B cell (primary cell): ENCODE results near the gene CCDC117. TPM values are rescaled to one million over a fixed set of nuclear protein-coding genes. Genes with fewer than 3 reads are reported as not detected.

Experiments
- ATAC-seq: fragments of 200-7000 bp; cut with Tn5 transposase; one replicate; pipeline ENCODE4 v1.10.0; 2021; ENCODE audit warnings: low read depth, mild to moderate bottlenecking, moderate number of reproducible peaks, moderate library complexity
- CTCF ChIA-PET: fragments of 350-600 bp; sonication (Branson Sonifier 250); formaldehyde crosslinking; loops from one replicate; lab custom pipeline; 2021; ENCODE audit warnings: antibody characterized with exemption, inconsistent platforms; lab: Charles Lee
- POLR2A ChIA-PET: fragments of 350-600 bp; sonication (Branson Sonifier 250); formaldehyde crosslinking; loops from one replicate; lab custom pipeline; 2021; ENCODE audit warnings: antibody characterized with exemption; lab: Charles Lee
- DNase-seq: peaks from one replicate; pipeline ENCODE4 v3.0.0; 2013
- H2AFZ ChIP-seq: 2 replicates; pipeline ENCODE4 v1.6.1; 2012; ENCODE audit warnings: mild to moderate bottlenecking, low read depth, low read length; ENCODE audit not compliant: insufficient read depth, poor library complexity, severe bottlenecking
- H3K27ac ChIP-seq, 2 donors: 1 replicate in 1 of 2; 2 replicates in 1 of 2; pipeline ENCODE4 v1.5.1; 2012 to 2013; ENCODE audit warnings: low read length in 2 of 2, mild to moderate bottlenecking in 2 of 2, moderate library complexity in 1 of 2
- H3K27me3 ChIP-seq, 4 experiments: fragments of 200-600 bp in 1 of 4; sonication (generic) in 1 of 4; replicated peaks in 1 of 4; 1 replicate in 2 of 4; 2 replicates in 2 of 4; pipeline versions ENCODE4 v1.6.1 to v1.7.0; 2013 to 2016; ENCODE audit warnings: low read length in 3 of 4, mild to moderate bottlenecking in 2 of 4, mixed read lengths in 1 of 4, moderate library complexity in 1 of 4; ENCODE audit not compliant: insufficient read depth in 4 of 4, control insufficient read depth in 3 of 4; ENCODE audit errors: control extremely low read depth in 1 of 4
- H3K36me3 ChIP-seq, 2 experiments: replicated peaks in 1 of 2; 1 replicate in 1 of 2; 2 replicates in 1 of 2; pipeline versions ENCODE4 v1.6.1 to v1.7.1; 2013; ENCODE audit warnings: low read length in 1 of 2; ENCODE audit not compliant: insufficient read depth in 2 of 2, control insufficient read depth in 1 of 2; ENCODE audit errors: control extremely low read depth in 1 of 2, extremely low read depth in 1 of 2
- H3K4me1 ChIP-seq, 2 donors: fragments of 200-600 bp in 1 of 2; sonication (generic) in 1 of 2; 1 replicate in 1 of 2; 2 replicates in 1 of 2; pipeline versions ENCODE4 v1.5.1 to v1.6.1; 2013 to 2017; ENCODE audit warnings: low read length in 2 of 2; ENCODE audit not compliant: control insufficient read depth in 2 of 2, insufficient read depth in 2 of 2
- H3K4me2 ChIP-seq: replicated peaks from 2 replicates; pipeline ENCODE3; 2012; ENCODE audit warnings: mild to moderate bottlenecking, low read depth, low read length; ENCODE audit not compliant: poor library complexity, severe bottlenecking
- H3K4me3 ChIP-seq, 5 experiments: fragments of 200-600 bp in 1 of 5; sonication (generic) in 1 of 5; 1 replicate in 3 of 5; 2 replicates in 2 of 5; pipeline versions ENCODE4 v1.5.1 to v1.7.0; 2011 to 2016; ENCODE audit warnings: low read length in 4 of 5, mild to moderate bottlenecking in 4 of 5, low read depth in 2 of 5, control low read depth in 1 of 5, moderate library complexity in 1 of 5; ENCODE audit not compliant: insufficient read depth in 1 of 5; ENCODE audit errors: control extremely low read depth in 1 of 5, extremely low read depth in 1 of 5
- H3K79me2 ChIP-seq: fragments of 200-600 bp; sonication (generic); one replicate; pipeline ENCODE4 v1.6.0; 2016; ENCODE audit warnings: low read length; ENCODE audit not compliant: control insufficient read depth, insufficient read depth
- H3K9ac ChIP-seq: fragments of 200-600 bp; sonication (generic); 2 replicates; pipeline ENCODE4 v1.6.1; 2017; ENCODE audit warnings: mild to moderate bottlenecking, low read length, moderate library complexity
- H3K9me3 ChIP-seq, 3 donors: one replicate each; pipeline versions ENCODE4 v1.6.1 to v1.7.1; 2013; ENCODE audit warnings: low read length in 2 of 3; ENCODE audit not compliant: control insufficient read depth in 2 of 3, insufficient read depth in 1 of 3; ENCODE audit errors: control extremely low read depth in 1 of 3
- H4K20me1 ChIP-seq: 2 replicates; pipeline ENCODE4 v1.6.0; 2012; ENCODE audit warnings: mild to moderate bottlenecking, low read length; ENCODE audit not compliant: insufficient read depth, control insufficient read depth, poor library complexity, severe bottlenecking
- H3K27ac Mint-ChIP-seq: one replicate; pipeline ENCODE4 v1.8.0; 2021; ENCODE audit warnings: mixed read lengths
- H3K27me3 Mint-ChIP-seq: one replicate; pipeline ENCODE4 v1.8.0; 2021; ENCODE audit warnings: mixed read lengths
- H3K4me1 Mint-ChIP-seq: one replicate; pipeline ENCODE4 v1.8.0; 2021; ENCODE audit warnings: mixed read lengths
- H3K4me3 Mint-ChIP-seq: one replicate; pipeline ENCODE4 v1.8.0; 2021; ENCODE audit warnings: mixed read lengths
- H3K9me3 Mint-ChIP-seq: one replicate; pipeline ENCODE4 v1.8.0; 2022; ENCODE audit warnings: mixed read lengths; ENCODE audit not compliant: insufficient read depth
- CTCF ChIP-seq: fragments of 200-600 bp; IDR thresholded peaks from one replicate; pipeline ENCODE4 v1.8.0; 2022; ENCODE audit warnings: antibody characterized with exemption, mild to moderate bottlenecking
- EZH2 ChIP-seq: IDR thresholded peaks from 2 replicates; pipeline ENCODE4 v1.6.1; 2012; ENCODE audit warnings: borderline replicate concordance, low read depth, mild to moderate bottlenecking, moderate library complexity, low read length; ENCODE audit not compliant: insufficient read depth, poor library complexity, severe bottlenecking
- WGBS: methylation state at CpG from one replicate; pipeline ENCODE4 v1.1.5; 2013; ENCODE audit warnings: missing lambda C conversion rate; ENCODE audit not compliant: insufficient coverage; 5-methylcytosine and 5-hydroxymethylcytosine counted together
- intact Hi-C: fragments of 100-400 bp; cut with micrococcal nuclease; formaldehyde crosslinking; loops from one replicate; pipeline ENCODE4 v1.10.0; 2022
- polyA plus RNA-seq: library from polyadenylated mRNA; depleted of rRNA; stranded (reverse); fragments of >200 nt; gene quantifications from 2 replicates; pipeline ENCODE4 v1.2.3, GENCODE V29; 2012
- total RNA-seq, 2 donors: library from RNA; stranded (reverse); fragments of 120-200 nt in 1 of 2; gene quantifications; 1 replicate in 1 of 2; 2 replicates in 1 of 2; pipeline versions ENCODE4 v1.2.3 to v1.2.4, GENCODE V29; 2013 to 2022

The CCDC117 gene
- total and polyA plus RNA-seq, 2 donors (not counting 1 experiment from before 2014, with no cell fraction given), result 7.7 to 25.6 TPM

- ATAC-seq (no peak), DNase-seq (no peak)
- H3K4me1 ChIP-seq, result peaks cover 0 to 7% of the 10 kb centered on the region in 2 donors
- H3K9me3 ChIP-seq, result no peaks in the 10 kb centered on the region
- ChIA-PET CTCF (interaction anchor here (0.7 to 9.5 kb wide), 4 partner anchors 207 to 814 kb away, joined by 3 to 249 read pairs (median 4); no protein-coding TSS in a partner anchor), POLR2A (interaction anchor here (0.6 kb wide), 2 partner anchors 44 to 418 kb away, joined by 3 to 13 read pairs; no protein-coding TSS in a partner anchor)
- H4K20me1 ChIP-seq, result no peaks in the 10 kb centered on the region
- Mint-ChIP-seq H3K27ac (no peak overlapping the region), H3K4me1 (peaks cover 4% of the 10 kb centered on the region), H3K4me3 (no peak overlapping the region), H3K27me3 (peaks cover 3% of the 10 kb centered on the region), H3K9me3 (no peaks in the 10 kb centered on the region)
- intact Hi-C loops, result no loop called here
- H3K4me3 ChIP-seq, result no peak overlapping the region
- no peaks in the 10 kb centered on the region for H3K36me3 ChIP-seq
- WGBS, result 77% methylated on average over 2 of the region's 3 CpGs
- no peak overlapping the region for H2AFZ ChIP-seq
- H3K27me3 ChIP-seq, result no peaks in the 10 kb centered on the region
- H3K4me2 ChIP-seq, result no peak overlapping the region
- H3K27ac ChIP-seq, result no peak overlapping the region
- no peaks in the 10 kb centered on the region for H3K79me2 ChIP-seq
- TF ChIP-seq EZH2, result no peak
- TF ChIP-seq CTCF, result no peak
- H3K9ac ChIP-seq, result no peak overlapping the region
Observed at GRCh38 chr22:28833276-28833923, 60.9 kb downstream of the CCDC117 start.

- intact Hi-C loops, result no loop called here
Observed at GRCh38 chr22:28835630-28836189, 63.2 kb downstream of the CCDC117 start.

More at GRCh38 chr22:28835630-28836189, 63.2 kb downstream of the CCDC117 start:
- no peak overlapping the region for H3K4me2 ChIP-seq
- H2AFZ ChIP-seq, result no peak overlapping the region
- ATAC-seq (no peak), DNase-seq (no peak)
- Mint-ChIP-seq H3K4me1 (no peaks in the 10 kb centered on the region), H3K27ac (no peak overlapping the region), H3K9me3 (no peaks in the 10 kb centered on the region), H3K27me3 (peaks cover 3% of the 10 kb centered on the region), H3K4me3 (no peak overlapping the region)
- no peak overlapping the region for H3K4me3 ChIP-seq
- H3K27ac ChIP-seq, result no peak overlapping the region
- H4K20me1 ChIP-seq, result no peaks in the 10 kb centered on the region
- H3K27me3 ChIP-seq, result no peaks in the 10 kb centered on the region
- 96% methylated on average over 8 of the region's 11 CpGs for WGBS
- H3K79me2 ChIP-seq, result no peaks in the 10 kb centered on the region
- POLR2A ChIA-PET, result no interaction called here
- H3K4me1 ChIP-seq, result no peaks in the 10 kb centered on the region
- CTCF ChIA-PET, result interaction anchor here (1.5 to 9.5 kb wide), 3 partner anchors 204 to 233 kb away, joined by 3 to 249 read pairs (median 3); no protein-coding TSS in a partner anchor
- H3K36me3 ChIP-seq, result no peaks in the 10 kb centered on the region
- no peaks in the 10 kb centered on the region for H3K9me3 ChIP-seq
- H3K9ac ChIP-seq, result no peak overlapping the region
- TF ChIP-seq EZH2, result no peak
- no peak for TF ChIP-seq CTCF
